ENCODE results near the gene MYO6. TPM values are rescaled to one million over a fixed set of nuclear protein-coding genes. Genes with fewer than 3 reads are reported as not detected.

MYO6 gene
- total RNA-seq, 1 experiment from 2014 or later = 46.9 TPM

DNA sequence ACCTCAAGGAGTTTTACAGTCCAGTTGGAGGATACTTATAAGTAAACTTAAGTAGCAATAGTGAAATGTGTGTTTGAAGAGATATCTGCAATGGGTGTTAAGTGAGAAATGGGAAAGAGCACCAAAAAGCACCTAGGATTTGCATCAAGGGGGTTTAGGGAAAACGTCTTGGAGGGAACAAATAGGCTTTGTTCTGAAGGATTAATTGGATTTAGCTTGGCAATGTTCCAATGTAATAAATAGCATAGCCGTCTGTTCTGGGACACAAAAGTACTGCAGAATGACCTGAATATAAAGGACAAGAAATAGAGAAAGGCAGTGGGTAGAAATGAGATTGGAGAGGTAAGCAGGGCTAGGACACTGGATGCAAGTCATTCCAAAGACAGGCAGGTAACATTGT, 2.8 kb upstream of the MYO6 start:
- Histone ChIP-seq H3K14ac (ENCODE audit: insufficient read depth, low read length) (no peak overlapping the region), H3K27me3 (ENCODE audit: insufficient read depth, low read length) (no peaks in the 10 kb centered on the region), H2AK5ac (ENCODE audit: insufficient read length, low read length) (no peak overlapping the region), H4K5ac (ENCODE audit: insufficient read length, low read depth, low read length) (no peak overlapping the region), H3K4me1 (ENCODE audit: insufficient read depth, low read length) (no peaks in the 10 kb centered on the region), H4K20me1 (ENCODE audit: control insufficient read depth, insufficient read depth, insufficient read length) (no peaks in the 10 kb centered on the region), H2BK5ac (ENCODE audit: insufficient read length, low read length) (no peak overlapping the region), H2BK15ac (ENCODE audit: low read depth, low read length) (no peak overlapping the region), H3K4ac (ENCODE audit: low read depth, low read length) (no peak overlapping the region), H3K79me1 (ENCODE audit: insufficient read depth, low read depth, low read length, poor library complexity, severe bottlenecking) (no peaks in the 10 kb centered on the region), H2BK120ac (ENCODE audit: low read depth, low read length, poor library complexity, severe bottlenecking) (no peak overlapping the region), H2BK20ac (ENCODE audit: low read depth, low read length, poor library complexity, severe bottlenecking) (no peak overlapping the region), H4K91ac (ENCODE audit: insufficient read length, low read depth, low read length) (no peak overlapping the region), H3K23me2 (ENCODE audit: insufficient read length, low read depth, low read length, poor library complexity, severe bottlenecking) (peaks cover 3% of the 10 kb centered on the region), H3T11ph (ENCODE audit: low read length) (no peak overlapping the region), H2AFZ (ENCODE audit: low read length) (no peak overlapping the region), H4K8ac (replicated peaks; ENCODE audit: insufficient read length, low read depth, low read length) (no peak overlapping the region), H3K18ac (ENCODE audit: insufficient read length, low read depth, low read length) (no peak overlapping the region), H3K9me3 (ENCODE audit: control insufficient read depth, low read depth, low read length) (no peaks in the 10 kb centered on the region), H3K27ac (ENCODE audit: insufficient read length, low read depth, low read length) (no peak overlapping the region), H3K79me2 (ENCODE audit: insufficient read depth, low read length) (no peaks in the 10 kb centered on the region; the same call in 1 of the 2 replicates), H3K56ac (ENCODE audit: insufficient read length, low read depth, low read length) (no peak overlapping the region), H3K4me2 (ENCODE audit: insufficient read depth, insufficient read length, low read length) (no peak overlapping the region), H3K9ac (ENCODE audit: extremely low read depth, insufficient read length, low read length) (no peak overlapping the region), H3K23ac (ENCODE audit: insufficient read length, low read depth, low read length) (no peak overlapping the region), H2BK12ac (ENCODE audit: insufficient read length, low read depth, low read length) (no peak overlapping the region)
- no peaks in the 10 kb centered on the region for H3K9me3 Mint-ChIP-seq
- no peak overlapping the region for H3K4me3 Mint-ChIP-seq
- TF ChIP-seq, protein P1, sequence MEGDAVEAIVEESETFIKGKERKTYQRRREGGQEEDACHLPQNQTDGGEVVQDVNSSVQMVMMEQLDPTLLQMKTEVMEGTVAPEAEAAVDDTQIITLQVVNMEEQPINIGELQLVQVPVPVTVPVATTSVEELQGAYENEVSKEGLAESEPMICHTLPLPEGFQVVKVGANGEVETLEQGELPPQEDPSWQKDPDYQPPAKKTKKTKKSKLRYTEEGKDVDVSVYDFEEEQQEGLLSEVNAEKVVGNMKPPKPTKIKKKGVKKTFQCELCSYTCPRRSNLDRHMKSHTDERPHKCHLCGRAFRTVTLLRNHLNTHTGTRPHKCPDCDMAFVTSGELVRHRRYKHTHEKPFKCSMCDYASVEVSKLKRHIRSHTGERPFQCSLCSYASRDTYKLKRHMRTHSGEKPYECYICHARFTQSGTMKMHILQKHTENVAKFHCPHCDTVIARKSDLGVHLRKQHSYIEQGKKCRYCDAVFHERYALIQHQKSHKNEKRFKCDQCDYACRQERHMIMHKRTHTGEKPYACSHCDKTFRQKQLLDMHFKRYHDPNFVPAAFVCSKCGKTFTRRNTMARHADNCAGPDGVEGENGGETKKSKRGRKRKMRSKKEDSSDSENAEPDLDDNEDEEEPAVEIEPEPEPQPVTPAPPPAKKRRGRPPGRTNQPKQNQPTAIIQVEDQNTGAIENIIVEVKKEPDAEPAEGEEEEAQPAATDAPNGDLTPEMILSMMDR (conservative IDR thresholded peaks at IDR 0.05) = no peak
- H3K27me3 Mint-ChIP-seq (ENCODE audit: low read depth) = peaks cover 13% of the 10 kb centered on the region
- H3K36me3 Mint-ChIP-seq (ENCODE audit: insufficient read depth in 1 of 3, low read depth in 3 of 3) = no peaks in the 10 kb centered on the region
- WGBS (ENCODE audit: extremely low coverage, insufficient read length, low lambda C conversion rate) = no CpG with 5 or more reads among the region's 2 CpGs
- no peak overlapping the region for H3K27ac Mint-ChIP-seq
- peaks cover 11 to 20% of the 10 kb centered on the region in 2 experiments for H3K4me1 Mint-ChIP-seq
- DNase-seq = no peak

Measured in H9 (cell line).